PC-3 (cell line): ENCODE data around the gene FN1.
"Not testable (repeated sequence)": the region's sequence is repeated elsewhere in the genome, so short reads cannot be mapped to it uniquely, and the experiment has no call there.

Experiments
- EZH2 ChIP-seq: fragments of 300-600 bp; sonication (generic); IDR thresholded peaks from one replicate; pipeline ENCODE4 v1.6.1; 2017; ENCODE audit warnings: antibody characterized with exemption, mild to moderate bottlenecking, low read length; ENCODE audit not compliant: unreplicated experiment
- EZH2phosphoT487 ChIP-seq: fragments of 300-600 bp; sonication (generic); IDR thresholded peaks from 2 replicates; pipeline ENCODE4 v1.6.1; 2018; ENCODE audit warnings: mild to moderate bottlenecking, antibody characterized with exemption, low read length, borderline replicate concordance
- TF ChIP-seq, protein P1 (sequence below): fragments of 300-600 bp; sonication (generic); conservative IDR thresholded peaks from 2 replicates; pipeline ENCODE4 v1.5.1; 2017; ENCODE audit warnings: antibody characterized with exemption, low read depth, mild to moderate bottlenecking, low read length

GRCh38 chr2:215311259-215311624 is 124.6 kb downstream of the FN1 start:
- TF ChIP-seq, protein P1, sequence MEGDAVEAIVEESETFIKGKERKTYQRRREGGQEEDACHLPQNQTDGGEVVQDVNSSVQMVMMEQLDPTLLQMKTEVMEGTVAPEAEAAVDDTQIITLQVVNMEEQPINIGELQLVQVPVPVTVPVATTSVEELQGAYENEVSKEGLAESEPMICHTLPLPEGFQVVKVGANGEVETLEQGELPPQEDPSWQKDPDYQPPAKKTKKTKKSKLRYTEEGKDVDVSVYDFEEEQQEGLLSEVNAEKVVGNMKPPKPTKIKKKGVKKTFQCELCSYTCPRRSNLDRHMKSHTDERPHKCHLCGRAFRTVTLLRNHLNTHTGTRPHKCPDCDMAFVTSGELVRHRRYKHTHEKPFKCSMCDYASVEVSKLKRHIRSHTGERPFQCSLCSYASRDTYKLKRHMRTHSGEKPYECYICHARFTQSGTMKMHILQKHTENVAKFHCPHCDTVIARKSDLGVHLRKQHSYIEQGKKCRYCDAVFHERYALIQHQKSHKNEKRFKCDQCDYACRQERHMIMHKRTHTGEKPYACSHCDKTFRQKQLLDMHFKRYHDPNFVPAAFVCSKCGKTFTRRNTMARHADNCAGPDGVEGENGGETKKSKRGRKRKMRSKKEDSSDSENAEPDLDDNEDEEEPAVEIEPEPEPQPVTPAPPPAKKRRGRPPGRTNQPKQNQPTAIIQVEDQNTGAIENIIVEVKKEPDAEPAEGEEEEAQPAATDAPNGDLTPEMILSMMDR, result not testable (repeated sequence)
- not testable (repeated sequence) for TF ChIP-seq EZH2, EZH2phosphoT487
